ENCODE data around the gene SATB1.

SATB1 gene

DNA sequence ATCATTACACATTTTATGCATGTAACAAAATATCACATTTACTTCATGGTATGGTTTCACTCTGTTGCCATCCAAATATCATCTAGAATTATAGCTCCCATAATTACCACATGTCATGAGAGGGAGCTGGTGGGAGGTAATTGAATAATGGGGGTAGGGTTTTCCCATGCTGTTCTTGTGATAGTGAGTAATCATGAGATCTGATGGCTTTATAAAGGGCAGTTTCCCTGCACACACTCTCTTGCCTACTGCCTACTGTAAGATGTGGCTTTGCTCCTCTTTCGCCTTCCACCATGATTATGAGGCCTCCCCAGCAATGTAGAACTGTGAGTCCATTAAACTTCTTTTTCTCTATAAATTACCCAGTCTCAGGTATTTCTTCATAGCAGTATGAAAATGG lies 123.4 kb downstream of the SATB1 start:
- DNase-seq: no peak
- intact Hi-C loops (cut with DNase I): no loop called here

DNA sequence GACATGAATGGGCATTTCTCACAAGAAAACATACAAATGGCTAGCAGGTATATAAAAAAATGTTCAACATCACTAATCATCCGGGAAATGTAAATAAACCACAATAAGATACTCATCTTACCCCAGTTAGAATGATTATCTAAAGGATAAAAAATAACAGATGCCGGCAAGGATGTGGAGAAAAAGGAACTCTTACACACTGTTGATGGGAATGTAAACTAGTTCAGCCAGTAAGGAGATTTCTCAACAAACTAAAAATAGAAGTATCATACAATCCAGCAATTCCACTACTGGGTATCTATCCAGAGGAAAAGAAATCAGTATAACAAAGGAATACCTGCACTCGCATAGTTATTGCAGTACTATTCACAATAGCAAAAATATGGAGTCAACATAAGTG lies 124.2 kb downstream of the SATB1 start:
- intact Hi-C loops (cut with DNase I): no loop called here
- DNase-seq: no peak

DNA sequence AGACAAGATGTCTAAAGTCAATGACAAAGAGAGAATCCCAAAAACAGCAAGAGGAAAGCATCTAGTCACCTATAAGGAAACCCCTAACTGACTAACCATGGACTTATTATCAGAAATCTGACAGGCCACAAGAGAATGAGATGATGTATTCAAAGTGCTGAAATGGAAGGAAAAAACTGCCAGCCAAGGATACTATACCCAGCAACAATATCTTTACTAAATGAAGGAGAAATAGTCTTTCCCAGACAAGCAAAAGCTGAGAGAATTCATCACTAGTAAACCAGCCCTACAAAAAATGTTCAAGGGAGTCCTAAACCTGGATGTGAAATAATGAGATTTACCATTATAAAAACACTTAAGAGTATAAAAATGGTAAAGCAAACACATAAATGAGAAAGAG lies 128.0 kb downstream of the SATB1 start:
- DNase-seq: no peak
- intact Hi-C loops (cut with DNase I): no loop called here
